Adrenal gland (tissue), 5 donors: ENCODE data around the gene PLA2G2E.

Experiments
- CTCF ChIP-seq, 6 experiments: fragments of 450-650 bp in 4 of 6; fragments of 200-600 bp in 2 of 6; sonication (generic) in 1 of 6; IDR thresholded peaks; 1 replicate in 5 of 6; 2 replicates in 1 of 6; pipeline versions ENCODE4 v1.5.1 to v1.8.0; 2016 to 2021; ENCODE audit warnings: antibody characterized with exemption in 6 of 6, mild to moderate bottlenecking in 2 of 6, moderate library complexity in 1 of 6
- POLR2A ChIP-seq, 2 donors: fragments of 450-650 bp; IDR thresholded peaks; one replicate each; pipeline ENCODE4 v1.6.1; 2017; ENCODE audit warnings: antibody characterized with exemption in 2 of 2, mild to moderate bottlenecking in 2 of 2, moderate library complexity in 1 of 2
- donor health status: DM: no; HTN: no; CAD: no.

- TF ChIP-seq POLR2A (IDR thresholded peaks at IDR 0.05) (no peak), CTCF (IDR thresholded peaks at IDR 0.05) (no peak)
Measured at GRCh38 chr1:19910650-19911049, 12.8 kb downstream of the PLA2G2E start.
